ENCODE results near the gene PYGO2.

PYGO2 gene, protein sequence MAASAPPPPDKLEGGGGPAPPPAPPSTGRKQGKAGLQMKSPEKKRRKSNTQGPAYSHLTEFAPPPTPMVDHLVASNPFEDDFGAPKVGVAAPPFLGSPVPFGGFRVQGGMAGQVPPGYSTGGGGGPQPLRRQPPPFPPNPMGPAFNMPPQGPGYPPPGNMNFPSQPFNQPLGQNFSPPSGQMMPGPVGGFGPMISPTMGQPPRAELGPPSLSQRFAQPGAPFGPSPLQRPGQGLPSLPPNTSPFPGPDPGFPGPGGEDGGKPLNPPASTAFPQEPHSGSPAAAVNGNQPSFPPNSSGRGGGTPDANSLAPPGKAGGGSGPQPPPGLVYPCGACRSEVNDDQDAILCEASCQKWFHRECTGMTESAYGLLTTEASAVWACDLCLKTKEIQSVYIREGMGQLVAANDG

DNA sequence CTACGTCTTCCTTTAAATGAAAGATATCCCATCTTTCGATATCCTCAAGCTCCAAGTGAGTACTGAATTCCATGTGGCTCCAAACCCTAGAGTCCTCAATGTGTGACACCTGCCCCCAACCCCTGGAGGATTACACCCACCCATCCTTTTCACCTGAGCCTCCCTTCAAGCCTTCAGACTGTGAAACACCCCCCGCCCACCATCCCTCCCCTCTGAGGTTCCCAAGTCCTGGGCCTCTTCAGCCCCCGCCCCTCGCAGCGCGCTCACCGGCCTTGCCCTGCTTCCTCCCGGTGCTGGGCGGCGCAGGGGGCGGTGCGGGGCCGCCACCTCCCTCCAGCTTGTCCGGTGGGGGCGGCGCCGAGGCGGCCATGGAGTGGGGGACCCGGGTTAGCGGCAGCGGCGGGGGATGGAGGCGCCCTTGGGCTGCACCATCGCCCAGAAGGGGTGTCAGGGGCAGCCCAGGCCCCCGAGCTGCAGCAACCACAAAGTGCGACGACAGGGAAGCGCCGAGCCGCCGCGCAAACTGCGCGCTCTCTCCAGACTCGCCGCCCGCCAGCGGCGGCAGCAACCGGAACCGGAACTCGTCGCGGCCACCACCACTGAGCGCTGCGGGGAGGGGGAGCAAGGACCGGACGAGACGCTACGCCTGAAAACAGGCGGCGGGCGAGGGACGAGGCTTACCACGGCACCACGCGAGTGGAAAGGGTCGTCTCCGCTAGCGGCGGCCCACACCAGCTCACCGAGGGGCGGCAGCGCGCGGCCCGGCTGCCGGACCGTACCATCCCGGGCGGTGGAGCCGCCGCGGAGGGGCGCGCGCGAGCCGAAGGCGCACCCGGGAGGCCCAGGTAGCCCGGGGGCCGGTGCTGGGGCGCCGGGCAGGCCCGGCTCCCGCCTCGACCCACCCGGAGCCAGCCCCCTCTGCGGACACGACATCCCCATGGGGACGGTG is at the start of gene PYGO2:
PYGO2 (minus strand) TSS at position 576 of the 949 bp plus-strand sequence; CDS start at position 370, 206 bp downstream.
- peak; percentile 52 to 62 for DNase-seq (ENCODE audit: low read depth in 2 of 2)

DNA sequence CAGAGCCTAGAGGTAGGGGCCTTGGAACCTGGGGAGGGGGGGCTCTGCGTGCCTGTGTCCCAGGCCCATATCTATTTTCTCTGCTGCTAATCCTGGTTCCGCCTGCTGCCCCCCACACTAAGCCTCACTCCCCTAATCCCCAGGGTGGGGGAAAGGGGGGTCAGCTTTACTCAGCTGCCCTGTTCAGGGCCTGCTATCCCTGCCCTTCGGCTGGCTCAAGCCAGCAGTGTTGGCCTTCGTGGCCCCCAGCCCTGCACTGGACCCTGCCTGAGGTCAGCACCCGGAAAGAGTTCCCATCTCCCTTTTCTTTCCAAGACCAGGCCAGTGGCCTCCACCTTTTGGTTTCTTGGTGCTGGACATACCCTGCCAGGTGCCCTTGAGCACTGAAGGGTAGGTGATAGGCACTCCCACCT is 49.4 kb upstream of the PYGO2 start:
- DNase-seq (ENCODE audit: low read depth in 2 of 2), result no peak

DNA sequence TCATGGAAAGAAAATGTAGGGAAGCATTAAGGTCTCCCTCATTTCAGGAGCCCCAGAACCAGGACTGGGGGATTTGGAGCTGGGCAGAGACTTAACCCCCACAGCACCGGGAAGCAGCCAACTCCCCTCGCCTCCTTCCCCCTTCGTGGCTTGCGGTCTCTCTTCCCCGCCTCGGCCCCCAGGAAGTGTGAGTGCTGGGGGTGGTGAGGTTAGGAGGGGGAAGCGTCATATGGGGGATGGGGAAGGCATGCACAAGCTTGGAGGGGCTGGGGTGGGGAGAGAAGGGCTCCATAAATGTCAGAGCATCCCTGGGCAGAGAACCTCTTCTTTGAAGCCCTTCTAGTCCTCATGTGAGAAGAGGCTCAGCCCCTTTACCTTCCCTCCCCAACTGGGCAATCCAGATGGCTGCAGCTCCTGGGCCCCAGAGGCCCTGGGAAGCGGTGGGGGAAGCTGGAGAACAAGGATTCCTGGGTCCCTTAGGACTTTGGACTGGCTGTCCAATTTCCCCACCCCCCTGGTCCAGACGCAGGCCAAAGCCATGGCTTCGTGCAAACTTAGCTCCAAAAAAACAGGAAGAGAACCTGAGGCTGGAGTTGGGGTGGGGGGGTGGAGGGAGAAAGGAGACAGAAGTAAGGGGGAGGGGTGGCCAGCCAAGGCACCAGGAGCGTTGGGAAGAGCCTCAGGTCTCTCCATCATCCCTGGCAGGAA is 48.8 kb upstream of the PYGO2 start:
- no peak for DNase-seq (ENCODE audit: low read depth in 2 of 2)

DNA sequence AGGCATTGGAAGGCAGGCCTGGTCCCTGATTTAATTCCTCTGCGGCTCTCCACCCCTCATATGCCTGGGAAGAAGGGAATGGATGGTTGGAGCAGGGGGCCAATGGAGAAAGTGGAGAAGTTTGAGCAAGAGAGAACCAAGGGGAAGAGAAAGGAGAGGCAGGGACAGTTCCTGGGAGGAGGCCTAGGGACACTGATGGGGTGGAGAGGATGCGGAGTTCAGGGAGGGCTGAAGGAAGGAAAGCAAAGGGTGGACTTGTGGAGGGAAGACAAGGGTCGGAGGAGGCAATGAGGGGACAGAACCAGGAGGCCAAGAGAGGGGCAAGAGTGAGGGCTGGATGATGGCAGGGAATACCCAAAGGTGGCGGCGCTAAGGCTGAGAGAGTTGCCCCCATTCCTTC is 48.2 kb upstream of the PYGO2 start:
- DNase-seq (ENCODE audit: low read depth in 2 of 2), result no peak

DNA sequence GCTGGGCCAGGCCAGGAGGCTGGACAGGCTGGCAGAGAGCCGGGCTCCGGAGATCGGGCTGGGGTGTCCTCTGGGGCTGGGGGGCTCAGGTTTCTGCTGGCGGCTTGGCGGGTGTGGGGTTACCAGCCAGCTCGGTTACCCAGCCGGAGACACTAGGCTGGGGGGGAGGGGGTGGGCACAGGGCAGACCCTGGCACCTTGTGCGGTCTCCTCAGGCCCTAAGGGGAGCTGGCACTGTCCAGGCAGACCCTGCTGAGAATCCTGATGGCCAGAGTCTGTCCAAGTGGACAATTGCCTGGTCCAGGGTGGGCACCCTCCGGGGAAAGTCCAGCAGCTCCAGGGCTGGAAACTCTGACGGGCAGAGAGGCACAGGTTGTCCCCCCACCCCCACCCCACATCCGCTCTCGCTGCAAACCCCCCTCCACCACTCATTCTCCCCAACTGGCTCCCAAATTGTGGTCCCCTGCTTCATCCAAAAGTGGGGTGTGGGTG is 47.7 kb upstream of the PYGO2 start:
- no peak for DNase-seq (ENCODE audit: low read depth in 2 of 2)

DNA sequence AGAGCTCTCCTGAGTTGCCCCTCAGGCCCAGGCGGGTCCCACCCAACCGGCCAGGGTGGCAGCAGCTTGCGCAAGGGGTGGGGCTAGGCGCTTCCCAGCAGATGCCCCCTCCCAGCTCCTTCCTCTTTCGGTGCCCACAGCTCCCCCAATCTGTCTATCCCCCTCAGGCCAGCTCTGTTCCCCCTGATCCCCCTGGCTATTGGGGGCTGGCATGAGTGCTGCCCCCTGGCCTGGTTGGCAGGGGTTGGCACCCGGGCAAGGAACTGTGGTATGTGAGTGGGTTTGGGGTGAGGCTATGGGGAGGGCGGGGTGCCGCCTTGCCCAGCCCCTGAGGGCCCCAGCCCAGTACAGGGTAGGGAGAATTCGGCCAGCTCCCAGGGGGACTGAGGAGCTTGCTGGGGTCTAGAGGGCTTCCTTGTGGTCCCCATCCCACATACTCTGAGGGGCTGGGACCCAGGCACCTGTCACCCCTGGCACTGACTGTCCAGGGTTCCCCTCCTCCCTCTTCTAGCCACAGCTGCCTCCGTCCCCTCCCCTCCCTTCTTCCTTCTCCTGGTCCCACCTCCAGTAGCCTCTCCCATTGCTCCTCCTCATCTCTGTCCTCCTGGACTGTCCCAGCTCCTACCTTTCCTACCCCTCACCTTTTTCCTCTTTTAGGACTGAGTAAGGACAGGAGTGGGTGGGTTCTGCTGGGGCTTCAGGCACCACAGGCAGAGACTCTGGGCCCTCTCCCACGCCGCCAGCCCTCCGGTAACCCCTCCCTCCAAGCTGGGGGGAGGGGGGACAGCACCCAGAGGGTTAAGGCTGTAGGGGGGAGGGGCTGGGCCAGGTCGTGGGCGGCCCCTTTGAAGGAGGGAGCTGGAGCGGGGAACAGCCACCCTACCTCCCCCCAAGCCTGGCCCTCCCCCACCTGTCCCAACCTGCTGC is 46.7 kb upstream of the PYGO2 start:
- no peak for DNase-seq (ENCODE audit: low read depth in 2 of 2)

DNA sequence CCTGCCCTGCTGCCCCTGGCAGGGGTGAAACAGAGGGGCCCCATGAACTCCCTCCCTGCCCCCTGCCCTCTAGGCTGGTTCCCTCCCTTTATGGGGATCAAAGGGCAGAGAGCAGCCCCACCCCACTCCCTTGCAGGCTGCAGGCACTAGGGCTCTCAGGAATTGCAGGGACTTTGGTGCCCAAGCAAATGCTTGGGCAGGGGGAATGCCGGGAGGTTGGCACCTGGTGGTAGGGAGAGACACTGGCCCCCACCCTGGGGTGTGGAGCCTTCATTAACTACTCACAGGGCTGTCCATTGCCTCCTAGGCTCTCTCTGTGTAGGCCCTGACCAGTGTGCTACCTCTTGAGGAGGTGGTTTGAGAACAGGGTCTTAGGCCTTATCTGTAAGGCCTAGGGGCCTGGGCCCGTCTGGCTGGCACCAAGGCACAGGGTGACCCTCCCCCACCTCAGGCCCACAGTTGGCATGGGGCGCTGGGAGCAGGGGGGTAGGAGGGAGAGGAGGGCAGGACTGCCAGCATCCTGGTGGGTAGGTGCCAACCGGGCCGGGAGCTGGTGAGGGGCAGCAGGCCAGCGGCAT is 45.8 kb upstream of the PYGO2 start:
- DNase-seq (ENCODE audit: low read depth in 2 of 2), result no peak

DNA sequence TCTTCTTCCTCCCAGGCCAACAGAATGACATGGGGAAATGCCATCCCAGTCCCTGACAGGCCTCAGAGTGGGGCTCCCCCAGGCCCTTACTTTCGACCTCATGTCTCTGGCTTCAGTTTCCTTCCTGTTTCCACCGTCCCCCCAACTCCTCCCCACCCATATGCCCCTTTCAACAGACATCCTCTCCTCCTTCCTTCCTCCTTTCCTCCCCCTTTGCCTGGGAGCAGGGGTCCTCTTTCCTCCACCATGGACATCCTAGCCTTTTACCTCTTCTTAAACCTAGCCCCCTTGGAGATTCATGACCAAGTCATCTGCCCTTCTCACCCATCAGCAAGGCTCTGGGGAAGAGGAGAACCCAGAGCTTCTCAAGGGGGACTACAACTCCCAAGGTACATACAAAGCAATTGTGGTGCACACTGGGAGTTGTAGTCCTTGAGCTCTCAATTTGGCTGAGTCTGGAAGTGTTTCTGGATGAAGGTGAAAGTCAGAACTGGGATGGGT is 45.1 kb upstream of the PYGO2 start:
- DNase-seq (ENCODE audit: low read depth in 2 of 2), result no peak

DNA sequence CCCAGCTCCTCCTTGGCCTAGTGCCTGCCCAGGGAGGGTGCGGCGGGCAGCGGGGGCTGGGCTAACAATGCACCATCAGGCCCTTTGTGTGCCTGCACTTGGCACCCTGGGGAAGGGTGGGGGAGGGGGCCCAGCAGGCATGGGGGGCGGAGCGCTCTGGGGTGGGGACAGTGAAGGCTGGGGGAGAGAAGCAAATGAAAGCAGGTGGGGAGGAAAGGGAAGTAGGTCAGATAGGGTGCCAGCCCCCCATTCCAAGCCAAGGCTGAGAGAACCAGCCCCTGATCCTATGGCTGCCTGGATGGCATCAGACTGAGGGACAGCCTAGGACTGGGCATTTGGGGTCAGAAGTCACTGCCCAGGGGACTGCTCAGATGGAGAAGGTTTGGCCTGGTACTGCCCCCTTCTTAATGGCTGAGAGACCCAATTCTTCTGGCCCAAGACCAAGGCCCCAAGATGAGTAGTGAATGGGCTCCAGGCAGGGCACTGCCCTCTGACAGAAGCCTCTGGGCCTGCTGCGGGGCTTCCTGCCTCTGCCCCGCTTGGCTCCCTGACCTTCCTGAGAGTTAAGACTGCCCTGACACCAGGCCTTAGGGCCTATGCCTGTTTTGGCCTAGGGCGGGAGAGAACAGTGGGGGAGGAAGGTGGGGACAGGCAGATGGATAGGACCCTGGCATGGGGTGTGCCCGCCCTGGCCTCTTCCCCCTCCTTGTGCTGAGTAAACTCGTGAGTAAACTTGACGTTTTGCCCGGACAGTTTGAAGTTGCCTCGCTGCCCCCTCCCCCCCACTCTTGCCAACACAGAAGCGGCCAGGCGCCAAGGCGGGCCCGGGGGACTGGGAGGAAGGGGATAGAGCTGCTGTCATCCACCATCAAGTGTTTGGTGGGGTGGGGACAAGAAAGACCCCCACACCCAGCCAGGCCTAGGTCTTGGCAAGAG is 43.8 kb upstream of the PYGO2 start:
- DNase-seq (ENCODE audit: low read depth in 2 of 2), result no peak

DNA sequence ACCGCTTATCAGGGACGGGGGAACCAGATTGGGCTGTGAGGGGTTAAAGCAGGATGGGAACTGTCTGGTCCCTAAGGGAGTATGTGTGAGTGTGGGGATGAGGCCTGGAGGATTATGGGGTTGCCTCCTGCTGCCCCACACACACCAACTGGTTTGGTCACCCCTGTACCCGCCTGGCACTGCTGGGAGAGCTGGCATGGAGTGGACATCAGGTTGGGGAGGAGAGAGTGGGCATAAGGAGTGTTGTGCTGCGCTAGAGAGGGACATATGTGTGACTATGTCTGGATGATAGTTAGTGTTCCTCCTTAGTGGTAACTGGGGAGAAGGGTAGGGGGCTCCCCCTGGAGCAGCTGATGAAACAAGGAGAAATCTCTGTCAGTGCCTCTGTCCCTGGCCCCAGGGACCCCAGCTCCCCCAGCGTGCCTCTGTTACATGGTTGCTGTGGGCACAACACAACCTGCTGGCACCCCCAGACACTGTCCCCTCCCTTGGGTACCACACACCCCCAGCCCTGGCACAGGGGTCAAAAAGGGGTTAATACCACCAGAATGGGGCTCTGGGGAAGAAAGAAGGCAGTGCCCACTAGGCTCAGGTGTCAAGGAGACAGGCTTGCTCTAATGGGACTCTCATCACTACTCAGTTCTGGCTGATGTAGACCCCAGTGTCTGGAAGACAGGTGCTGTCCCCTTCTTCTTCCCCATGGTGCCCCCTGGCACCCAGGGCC is 42.9 kb upstream of the PYGO2 start:
- DNase-seq (ENCODE audit: low read depth in 2 of 2), result no peak

DNA sequence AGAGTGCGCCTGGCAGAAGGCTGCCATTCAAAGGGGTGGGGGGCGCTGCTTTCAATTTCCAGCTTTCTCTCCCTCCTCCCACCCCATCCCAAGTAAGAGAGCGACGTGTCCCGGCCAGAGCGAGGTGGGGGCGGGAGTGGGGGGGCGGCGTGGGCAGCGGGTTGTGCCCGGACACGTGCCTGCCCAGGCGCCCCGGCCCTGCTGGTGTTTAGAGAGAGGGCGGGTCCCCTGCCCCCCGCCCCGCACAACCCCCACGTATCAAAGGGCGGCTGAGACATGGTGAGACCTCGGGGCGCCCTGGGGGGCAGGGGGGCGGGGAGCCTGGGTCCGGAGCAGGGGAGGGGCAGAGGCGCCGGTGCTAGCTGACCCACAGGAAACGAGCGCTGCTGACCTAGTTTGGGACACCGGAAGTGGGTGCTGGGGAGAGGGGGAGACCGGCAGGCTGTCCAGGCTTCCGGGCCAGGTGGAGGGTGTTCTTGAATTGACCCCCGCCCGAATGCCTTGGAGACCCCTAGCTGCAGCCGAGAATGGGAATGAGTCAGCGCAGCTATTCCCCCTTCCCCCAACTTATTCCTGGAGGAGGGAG is 42.3 kb upstream of the PYGO2 start:
- DNase-seq (ENCODE audit: low read depth in 2 of 2), result no peak

DNA sequence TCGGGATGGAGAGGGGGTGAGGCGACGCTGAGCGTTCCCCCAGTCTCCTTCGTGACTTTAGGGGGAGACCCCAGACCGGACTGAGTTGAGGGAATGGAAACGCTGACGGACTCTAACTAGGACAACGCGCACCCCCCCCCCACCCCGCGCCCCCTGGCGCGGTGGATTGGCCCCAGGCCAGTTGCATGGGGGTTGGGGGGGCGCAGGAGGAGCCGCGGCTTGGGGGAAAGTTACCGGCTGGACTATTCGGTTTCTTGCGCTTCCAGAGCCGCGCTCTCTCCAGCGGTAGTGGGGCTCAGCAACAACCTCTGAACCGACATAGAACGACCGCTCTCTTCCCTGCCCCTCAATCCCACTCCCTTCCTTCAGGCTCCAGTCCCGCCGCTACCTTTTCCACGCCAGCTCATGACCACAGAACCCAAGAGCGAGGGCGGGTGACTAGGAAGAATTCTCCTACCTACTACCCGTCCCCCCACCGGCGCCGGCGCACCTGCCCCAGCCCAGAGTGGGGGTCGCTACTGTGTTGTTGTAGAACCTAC is 41.7 kb upstream of the PYGO2 start:
- no peak for DNase-seq (ENCODE audit: low read depth in 2 of 2)

DNA sequence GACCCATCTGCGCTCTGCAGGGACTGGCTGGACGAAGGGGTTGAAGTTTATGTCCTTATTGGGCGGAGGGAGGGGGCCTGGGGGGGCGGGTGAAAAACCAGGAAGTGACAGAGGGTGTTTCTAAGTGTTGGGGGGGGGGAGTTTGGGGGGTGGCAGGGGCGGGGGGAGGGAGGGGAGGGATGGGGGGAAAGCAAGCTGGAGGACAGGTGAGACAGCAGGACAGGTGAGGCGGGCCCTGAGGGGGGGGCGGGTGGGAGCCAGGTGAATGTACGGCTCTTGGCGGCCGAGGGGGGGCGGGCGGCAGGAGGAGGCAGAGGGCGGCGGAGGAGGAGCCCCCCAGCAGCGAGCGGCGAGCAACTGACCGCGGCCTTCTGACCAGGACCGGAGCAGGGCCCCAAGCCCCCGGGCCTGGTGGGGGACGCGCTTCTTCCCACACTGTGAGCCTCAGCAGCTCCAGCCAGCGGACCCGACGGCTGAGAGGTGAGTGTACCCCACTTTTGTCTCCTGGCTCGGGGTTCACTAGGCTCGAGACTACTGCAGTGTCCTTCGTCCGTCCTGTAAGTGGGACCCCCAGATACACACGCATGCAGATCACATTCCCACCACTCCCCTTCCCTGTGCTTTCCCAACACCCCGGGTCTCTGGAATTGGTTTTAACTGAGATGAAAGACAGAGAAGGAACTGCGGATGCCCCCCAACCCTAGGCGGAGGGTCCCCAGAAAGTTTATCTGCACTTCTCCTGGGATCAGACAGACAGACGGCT is 41.1 kb upstream of the PYGO2 start, which contains the start of gene ZBTB7B:
ZBTB7B (plus strand) TSS at position 339 of the 763 bp plus-strand sequence. CDS start 11,859 bp downstream, outside the sequence.
- DNase-seq (ENCODE audit: low read depth in 2 of 2), result no peak

DNA sequence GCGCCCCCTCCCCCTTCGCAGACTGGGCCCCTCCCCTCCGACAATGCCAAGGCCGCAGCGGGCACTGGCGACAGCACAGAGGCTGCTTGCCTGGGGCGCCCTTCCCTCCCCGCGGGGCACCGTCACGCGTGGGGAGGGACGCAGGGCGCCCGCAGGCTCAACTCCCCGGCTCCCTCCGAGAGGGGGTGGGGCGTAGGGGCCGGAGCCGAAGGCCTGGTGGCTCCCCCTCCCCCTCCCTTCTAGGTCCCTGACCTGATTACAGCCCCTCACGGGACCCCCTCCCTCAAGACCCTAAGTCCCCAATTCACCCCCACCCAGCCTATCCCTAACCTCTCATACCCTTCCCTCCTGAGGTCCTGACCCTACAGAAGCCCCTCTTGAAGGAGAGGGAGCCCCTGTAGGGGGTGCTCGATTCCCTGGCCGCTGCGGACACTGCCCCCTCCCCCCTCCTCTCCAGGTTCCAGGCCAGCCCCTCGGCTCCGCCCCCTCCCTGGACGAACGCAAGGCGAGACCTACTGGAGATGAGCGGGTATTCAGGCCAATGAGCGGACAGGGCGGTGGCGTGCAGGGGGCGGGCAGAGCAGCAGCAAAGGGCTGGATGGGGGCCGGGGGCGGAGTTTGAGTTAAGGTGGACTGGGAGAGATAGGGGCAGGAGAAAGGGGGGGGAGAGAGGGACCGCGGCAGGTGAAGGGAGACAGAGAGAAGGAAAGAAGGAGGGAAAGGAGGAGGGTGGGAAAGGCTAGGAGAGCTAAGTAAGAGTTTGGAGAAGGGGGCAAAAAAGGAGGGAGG is 40.3 kb upstream of the PYGO2 start:
- peak; percentile 96 for DNase-seq (ENCODE audit: low read depth in 2 of 2)

DNA sequence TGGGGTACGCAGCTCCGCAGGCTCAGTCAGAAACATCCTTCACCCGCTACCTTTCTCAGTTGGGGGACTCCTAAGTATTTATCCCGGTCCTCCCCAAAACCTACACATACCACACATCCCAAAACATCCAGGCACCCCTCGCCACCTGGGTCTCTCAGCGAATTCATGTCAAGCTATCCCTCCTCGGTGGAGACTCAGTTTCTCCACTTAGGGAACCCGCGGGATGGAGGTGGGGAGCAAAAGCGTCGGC is 39.8 kb upstream of the PYGO2 start:
- DNase-seq (ENCODE audit: low read depth in 2 of 2), result no peak

DNA sequence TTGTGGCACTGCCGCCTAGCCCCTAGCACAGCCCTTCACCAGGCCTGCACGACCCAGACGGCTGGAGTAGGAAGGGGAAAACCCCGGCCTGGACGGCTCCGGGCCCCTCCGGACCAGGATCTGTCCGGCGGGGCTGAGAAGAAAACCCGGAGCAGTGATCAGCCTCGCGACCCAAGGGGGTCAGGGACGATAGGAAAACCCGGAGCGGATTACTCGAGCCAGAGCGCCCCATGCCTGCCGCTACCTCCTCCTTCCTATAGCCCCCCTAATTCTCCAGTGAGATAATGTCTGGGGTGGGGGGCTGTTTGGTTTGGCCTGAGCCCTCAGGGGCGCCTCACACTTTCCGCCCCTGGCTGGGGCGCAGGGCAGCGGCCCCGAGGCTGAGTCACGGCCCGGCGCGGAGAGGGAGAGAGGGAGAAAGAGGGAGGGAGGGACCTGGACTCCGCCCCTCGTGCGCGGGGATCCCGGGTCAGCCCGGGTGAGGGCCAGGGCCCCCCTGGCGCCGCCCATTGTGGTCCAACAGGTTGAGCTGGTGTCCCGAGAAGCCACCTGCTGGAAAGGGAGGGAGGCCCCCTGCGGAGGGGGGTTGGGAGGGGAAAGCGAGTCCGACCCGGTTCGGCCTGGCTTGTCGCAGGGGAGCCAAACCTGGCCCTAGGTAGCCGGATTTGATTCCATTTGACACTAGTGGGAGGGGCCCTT is 39.3 kb upstream of the PYGO2 start:
- DNase-seq (ENCODE audit: low read depth in 2 of 2), result peak; percentile 56 to 62

Data from activated CD8-positive, alpha-beta memory T cell treated with anti-CD3 and anti-CD28 coated beads for 4 hours (primary cell).